IMR-90 (cell line): ENCODE measurements around the gene DAAM1. TPM values are rescaled to one million over a fixed set of nuclear protein-coding genes. Genes with fewer than 3 reads are reported as not detected.

Experiments used
- ATAC-seq: fragments of 200-7000 bp; cut with Tn5 transposase; 2 replicates; pipeline ENCODE4 v1.9.1; 2020; ENCODE audit warnings: low read depth, mild to moderate bottlenecking, moderate library complexity
- BruUV-seq: library from RNA; stranded (reverse); fragments of 400-500 nt; replicated peaks from 2 replicates; lab custom pipeline; 2021; lab: Mats Ljungman, UMichigan
- CTCF ChIA-PET: fragments of 300-600 bp; formaldehyde crosslinking; extraction: SDS; loops from one replicate; lab custom pipeline; 2021; ENCODE audit warnings: antibody characterized with exemption; lab: Yijun Ruan, JAX
- POLR2A ChIA-PET: fragments of 300-600 bp; sonication (Branson Sonifier 250); formaldehyde crosslinking; loops from one replicate; lab custom pipeline; 2022; ENCODE audit warnings: antibody characterized with exemption; ENCODE audit not compliant: unreplicated experiment; lab: Charles Lee
- DNase-seq: peaks from one replicate; pipeline ENCODE4 v3.0.0; 2013
- H2AFZ ChIP-seq: replicated peaks from 2 replicates; pipeline ENCODE3; 2013; ENCODE audit warnings: low read length, mild to moderate bottlenecking; ENCODE audit not compliant: poor library complexity
- H2AK5ac ChIP-seq: 2 replicates; pipeline ENCODE4 v1.6.1; 2013; ENCODE audit warnings: low read depth, low read length, inconsistent platforms
- H2AK9ac ChIP-seq: replicated peaks from 2 replicates; pipeline ENCODE3; 2013; ENCODE audit warnings: mild to moderate bottlenecking, low read depth, low read length, moderate library complexity; ENCODE audit not compliant: poor library complexity
- H2BK120ac ChIP-seq: 2 replicates; pipeline ENCODE4 v1.6.1; 2013; ENCODE audit warnings: low read depth, low read length, inconsistent platforms
- H2BK15ac ChIP-seq: 3 replicates; pipeline ENCODE4 v1.6.1; 2013; ENCODE audit warnings: low read depth, low read length, inconsistent platforms
- H2BK20ac ChIP-seq: 2 replicates; pipeline ENCODE4 v1.6.1; 2013; ENCODE audit warnings: low read depth, mild to moderate bottlenecking, inconsistent platforms, low read length, moderate library complexity
- H2BK5ac ChIP-seq: 2 replicates; pipeline ENCODE4 v1.6.1; 2013; ENCODE audit warnings: mild to moderate bottlenecking, low read depth, low read length, inconsistent platforms; ENCODE audit not compliant: poor library complexity, severe bottlenecking
- H3K14ac ChIP-seq: replicated peaks from 2 replicates; pipeline ENCODE4 v1.6.1; 2013; ENCODE audit warnings: low read depth, low read length, inconsistent platforms
- H3K18ac ChIP-seq: 2 replicates; pipeline ENCODE4 v1.6.1; 2013; ENCODE audit warnings: low read depth, low read length, control low read depth
- H3K23ac ChIP-seq: 2 replicates; pipeline ENCODE4 v1.6.1; 2013; ENCODE audit warnings: low read depth, low read length, inconsistent platforms
- H3K27ac ChIP-seq: 2 replicates; pipeline ENCODE4 v1.5.1; 2013; ENCODE audit warnings: mild to moderate bottlenecking, control low read depth, low read length; ENCODE audit not compliant: insufficient read depth
- H3K27me3 ChIP-seq: 2 replicates; pipeline ENCODE4 v1.6.1; 2013; ENCODE audit warnings: low read length; ENCODE audit not compliant: control insufficient read depth, insufficient read depth
- H3K36me3 ChIP-seq: 2 replicates; pipeline ENCODE4 v1.6.1; 2013; ENCODE audit warnings: low read length, mixed read lengths; ENCODE audit not compliant: control insufficient read depth, insufficient read depth
- H3K4ac ChIP-seq: 2 replicates; pipeline ENCODE4 v1.6.1; 2013; ENCODE audit warnings: low read depth, low read length, inconsistent platforms
- H3K4me1 ChIP-seq: 2 replicates; pipeline ENCODE4 v1.6.1; 2013; ENCODE audit warnings: low read length, mixed read lengths; ENCODE audit not compliant: control insufficient read depth, insufficient read depth
- H3K4me2 ChIP-seq: 2 replicates; pipeline ENCODE4 v1.6.1; 2013; ENCODE audit warnings: low read depth, mild to moderate bottlenecking, control low read depth, low read length, moderate library complexity
- H3K4me3 ChIP-seq: 2 replicates; pipeline ENCODE4 v1.5.1; 2013; ENCODE audit warnings: low read depth, mild to moderate bottlenecking, control low read depth, low read length, moderate library complexity; ENCODE audit not compliant: insufficient read depth
- H3K56ac ChIP-seq: 2 replicates; pipeline ENCODE4 v1.6.1; 2013; ENCODE audit warnings: low read length, inconsistent platforms; ENCODE audit not compliant: insufficient read depth; ENCODE audit errors: extremely low read depth
- H3K79me1 ChIP-seq, 2 experiments: 2 replicates each; pipeline ENCODE4 v1.6.1; 2013; ENCODE audit warnings: low read length in 2 of 2, inconsistent platforms in 1 of 2, low read depth in 1 of 2
- H3K9ac ChIP-seq: 2 replicates; pipeline ENCODE4 v1.6.1; 2013; ENCODE audit warnings: low read depth, low read length, control low read depth
- H3K9me1 ChIP-seq: 2 replicates; pipeline ENCODE4 v1.6.1; 2013; ENCODE audit warnings: low read length, inconsistent platforms; ENCODE audit not compliant: insufficient read depth
- H3K9me3 ChIP-seq: 2 replicates; pipeline ENCODE4 v1.6.1; 2013; ENCODE audit warnings: low read length; ENCODE audit not compliant: control insufficient read depth, insufficient read depth
- H4K20me1 ChIP-seq: 2 replicates; pipeline ENCODE4 v1.6.1; 2013; ENCODE audit warnings: low read length, inconsistent platforms; ENCODE audit not compliant: insufficient read depth
- H4K5ac ChIP-seq: 2 replicates; pipeline ENCODE4 v1.6.1; 2013; ENCODE audit warnings: mild to moderate bottlenecking, low read depth, low read length, control low read depth
- H4K8ac ChIP-seq, 2 experiments: 2 replicates each; pipeline ENCODE4 v1.6.1; 2013; ENCODE audit warnings: low read depth in 2 of 2, low read length in 2 of 2, control low read depth in 1 of 2, inconsistent platforms in 1 of 2
- H4K91ac ChIP-seq: 2 replicates; pipeline ENCODE4 v1.6.1; 2013; ENCODE audit warnings: low read depth, low read length, inconsistent platforms; ENCODE audit not compliant: insufficient read depth
- BHLHE40 ChIP-seq: fragments of 150-350 bp; IDR thresholded peaks from 2 replicates; pipeline ENCODE4 v1.6.1; 2016; ENCODE audit warnings: mild to moderate bottlenecking, low read depth, low read length
- CEBPB ChIP-seq: IDR thresholded peaks from 2 replicates; pipeline ENCODE4 v1.6.1; 2012; ENCODE audit warnings: low read depth, low read length, improper control_type of control experiment
- CHD1 ChIP-seq: IDR thresholded peaks from 2 replicates; pipeline ENCODE4 v1.6.1; 2012; ENCODE audit warnings: low read depth, low read length, improper control_type of control experiment
- CTCF ChIP-seq: conservative IDR thresholded peaks from 2 replicates; pipeline ENCODE4 v1.5.1; 2012; ENCODE audit warnings: mild to moderate bottlenecking, low read depth, low read length, improper control_type of control experiment
- ELK1 ChIP-seq: fragments of 150-350 bp; IDR thresholded peaks from 2 replicates; pipeline ENCODE4 v1.6.1; 2016; ENCODE audit warnings: low read depth, mild to moderate bottlenecking, low read length, moderate library complexity, borderline replicate concordance
- FOS ChIP-seq: fragments of 150-350 bp; IDR thresholded peaks from 2 replicates; pipeline ENCODE4 v1.6.1; 2016; ENCODE audit warnings: low read depth, low read length
- MAFK ChIP-seq: IDR thresholded peaks from 2 replicates; pipeline ENCODE4 v1.6.1; 2012; ENCODE audit warnings: low read depth, low read length, improper control_type of control experiment
- MAZ ChIP-seq: IDR thresholded peaks from 2 replicates; pipeline ENCODE4 v1.6.1; 2012; ENCODE audit warnings: low read depth, mild to moderate bottlenecking, low read length, improper control_type of control experiment, moderate library complexity, borderline replicate concordance
- MXI1 ChIP-seq: IDR thresholded peaks from 2 replicates; pipeline ENCODE4 v1.6.1; 2012; ENCODE audit warnings: low read depth, mild to moderate bottlenecking, low read length, moderate library complexity, borderline replicate concordance
- NFE2L2 ChIP-seq: fragments of 150-350 bp; IDR thresholded peaks from 2 replicates; pipeline ENCODE4 v1.6.1; 2016; ENCODE audit warnings: low read depth, mild to moderate bottlenecking, low read length
- POLR2A ChIP-seq: IDR thresholded peaks from 2 replicates; pipeline ENCODE4 v1.6.1; 2012; ENCODE audit warnings: mild to moderate bottlenecking, low read depth, low read length
- RAD21 ChIP-seq: IDR thresholded peaks from 2 replicates; pipeline ENCODE4 v1.6.1; 2012; ENCODE audit warnings: low read length, improper control_type of control experiment
- RCOR1 ChIP-seq: IDR thresholded peaks from 2 replicates; pipeline ENCODE4 v1.6.1; 2012; ENCODE audit warnings: mild to moderate bottlenecking, low read length, improper control_type of control experiment; ENCODE audit not compliant: insufficient replicate concordance
- RFX5 ChIP-seq: IDR thresholded peaks from 2 replicates; pipeline ENCODE4 v1.8.0; 2012; ENCODE audit warnings: low read depth, mild to moderate bottlenecking, low read length, moderate library complexity
- SMC3 ChIP-seq: fragments of 150-350 bp; IDR thresholded peaks from 2 replicates; pipeline ENCODE4 v1.6.1; 2016; ENCODE audit warnings: low read depth, mild to moderate bottlenecking, antibody characterized with exemption, low read length, moderate library complexity
- USF2 ChIP-seq: fragments of 150-350 bp; IDR thresholded peaks from 2 replicates; pipeline ENCODE4 v1.6.1; 2017; ENCODE audit warnings: mild to moderate bottlenecking, antibody characterized with exemption, low read length, low read depth
- WGBS, 2 experiments: methylation state at CpG; one replicate each; pipeline versions ENCODE4 v1.1.5 to v1.1.7; 2013; ENCODE audit warnings: missing lambda C conversion rate in 2 of 2; ENCODE audit not compliant: insufficient read length in 1 of 2; ENCODE audit errors: extremely low coverage in 2 of 2; 5-methylcytosine and 5-hydroxymethylcytosine counted together
- dilution Hi-C: fragments of 300-500 bp; cut with HindIII; formaldehyde crosslinking; loops from one replicate; pipeline ENCODE4 v1.14.3; 2018; ENCODE audit warnings: low sequenced_read_pairs; ENCODE audit not compliant: unreplicated experiment
- in situ Hi-C: fragments of 300-500 bp; cut with MboI; formaldehyde crosslinking; loops from 3 replicates; pipeline ENCODE4 v1.14.3; 2019; ENCODE audit warnings: low sequenced_read_pairs, inconsistent platforms, mixed read lengths
- intact Hi-C: fragments of 100-400 bp; cut with micrococcal nuclease; formaldehyde crosslinking; loops from 2 replicates; pipeline ENCODE4 v1.10.0; 2022
- polyA plus RNA-seq, 3 experiments: library from polyadenylated mRNA; depleted of rRNA; stranded (reverse); fragments of >200 nt; gene quantifications; 2 replicates each; pipeline ENCODE4 v1.2.3, GENCODE V29; 2012; ENCODE audit warnings: low replicate concordance in 1 of 3
- total RNA-seq: library from RNA; depleted of rRNA; stranded (reverse); fragments of >200 nt; gene quantifications from 2 replicates; pipeline ENCODE4 v1.2.3, GENCODE V29; 2012

Gene DAAM1
- total and polyA plus RNA-seq, 2 of the 4 experiments (the other 2 are of a cell fraction) = 4.8 to 5.4 TPM

GRCh38 chr14:59159169-59159568, 29.3 kb upstream of the DAAM1 start:
- Histone ChIP-seq H3K4me2 (no peak overlapping the region), H3K79me1 (no peaks in the 10 kb centered on the region), H3K27ac (no peak overlapping the region), H3K4ac (no peak overlapping the region), H3K27me3 (peaks cover 23% of the 10 kb centered on the region), H2AFZ (no peak overlapping the region), H3K4me1 (peaks cover 5% of the 10 kb centered on the region), H2BK120ac (no peak overlapping the region), H3K23ac (no peak overlapping the region), H3K36me3 (no peaks in the 10 kb centered on the region), H3K18ac (no peak overlapping the region), H3K9me3 (peaks cover 3% of the 10 kb centered on the region; the same call in 1 of the 2 replicates), H2BK20ac (no peak overlapping the region), H3K9me1 (peaks cover 4% of the 10 kb centered on the region; the same call in 1 of the 2 replicates), H2AK5ac (no peak overlapping the region), H3K14ac (no peak overlapping the region), H3K4me3 (no peak overlapping the region), H3K56ac (no peak overlapping the region), H4K20me1 (no peaks in the 10 kb centered on the region), H2BK5ac (no peak overlapping the region), H4K91ac (no peak overlapping the region), H2BK15ac (no peak overlapping the region), H4K8ac (no peak overlapping the region), H2AK9ac (no peak overlapping the region), H3K9ac (no peak overlapping the region), H4K5ac (no peak overlapping the region)
- peak; percentile 65 for DNase-seq
- POLR2A ChIA-PET = no interaction called here
- dilution Hi-C loops (no loop called here), in situ Hi-C loops (no loop called here), intact Hi-C loops (loop anchor here (1.0 kb wide), 1 partner anchor 293 kb away; no protein-coding TSS in a partner anchor)
- BruUV-seq = no TSS peak
- no CpG with 5 or more reads among the region's 1 CpG for WGBS, 2 experiments
- ATAC-seq = peak; percentile 62
- TF ChIP-seq SMC3 (no peak), BHLHE40 (no peak), POLR2A (no peak), RAD21 (no peak), MAZ (no peak), USF2 (no peak), FOS (no peak), MAFK (no peak), RFX5 (no peak), ELK1 (no peak), CTCF (no peak), CEBPB (no peak), RCOR1 (no peak), NFE2L2 (no peak), CHD1 (no peak), MXI1 (no peak)
- CTCF ChIA-PET = no interaction called here
